IPS-15b (cell line): Measurements from ENCODE around the gene HPD.

Experiments
- H3K27me3 ChIP-seq: one replicate; pipeline ENCODE4 v1.6.1; 2013; ENCODE audit warnings: low read length; ENCODE audit not compliant: control insufficient read depth, insufficient read depth
- H3K36me3 ChIP-seq: one replicate; pipeline ENCODE4 v1.6.1; 2013; ENCODE audit warnings: low read length; ENCODE audit not compliant: control insufficient read depth, insufficient read depth
- H3K4me1 ChIP-seq: one replicate; pipeline ENCODE4 v1.6.1; 2013; ENCODE audit warnings: mild to moderate bottlenecking, low read length; ENCODE audit not compliant: control insufficient read depth, insufficient read depth
- H3K4me3 ChIP-seq: one replicate; pipeline ENCODE4 v1.5.1; 2013; ENCODE audit warnings: low read depth, low read length
- H3K9ac ChIP-seq: one replicate; pipeline ENCODE4 v1.6.1; 2013; ENCODE audit warnings: low read depth, mild to moderate bottlenecking, low read length
- H3K9me3 ChIP-seq: one replicate; pipeline ENCODE4 v1.6.1; 2013; ENCODE audit warnings: mild to moderate bottlenecking, low read length; ENCODE audit not compliant: control insufficient read depth, insufficient read depth

Gene HPD

DNA sequence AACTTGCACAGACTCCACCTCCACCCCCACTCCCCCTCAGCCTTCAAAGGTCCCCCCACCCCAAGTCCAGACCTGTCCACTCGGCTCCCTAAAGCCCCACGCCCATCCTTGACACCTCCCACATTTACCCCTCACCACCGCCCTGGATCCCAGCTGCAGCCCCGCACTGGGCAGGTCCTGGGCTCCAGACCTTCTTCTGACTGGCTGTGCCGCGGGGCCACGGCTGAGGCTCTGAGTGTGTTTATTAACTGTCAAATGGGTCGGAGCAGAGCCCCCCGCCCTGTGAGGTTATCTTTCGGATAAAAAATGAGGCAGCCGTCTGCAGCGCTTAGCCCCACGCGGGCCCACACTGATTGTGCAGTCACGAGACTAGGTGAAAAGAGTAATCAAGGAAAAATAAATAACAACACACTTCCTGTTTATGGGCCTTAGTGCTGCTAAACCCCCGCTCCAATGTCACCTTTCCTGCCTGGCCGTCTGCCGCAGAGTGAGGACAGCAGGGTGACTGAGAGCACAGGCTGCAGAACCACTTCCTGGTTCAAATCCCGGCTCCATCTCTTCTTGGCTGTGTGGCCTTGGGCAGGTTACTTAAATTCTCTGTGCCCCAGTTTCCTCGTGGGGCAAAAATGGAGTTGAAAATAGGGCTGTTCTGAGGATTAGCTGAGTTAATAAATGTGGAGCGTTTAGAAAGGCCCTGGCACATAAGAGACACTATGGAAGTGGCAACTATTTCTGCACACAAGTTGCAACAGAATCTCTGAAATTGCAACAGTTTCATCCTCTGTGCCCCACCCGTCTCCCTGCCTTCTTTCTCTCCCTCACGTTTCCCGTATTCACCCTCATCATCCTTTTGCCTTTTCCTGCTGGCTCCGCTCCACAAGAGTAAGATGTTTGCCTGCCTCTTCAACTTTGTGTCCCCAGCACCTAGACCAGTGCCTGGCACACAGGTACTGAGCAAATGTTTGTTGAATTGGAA lies 45.5 kb downstream of the HPD start:
- Histone ChIP-seq H3K9me3 (no peaks in the 10 kb centered on the region), H3K9ac (no peak overlapping the region), H3K36me3 (peaks cover 54% of the 10 kb centered on the region), H3K4me1 (peaks cover 11% of the 10 kb centered on the region), H3K4me3 (peak overlapping the region; percentile 86), H3K27me3 (no peaks in the 10 kb centered on the region)

- Histone ChIP-seq H3K9me3 (no peaks in the 10 kb centered on the region), H3K9ac (peak overlapping the region; percentile 71), H3K4me1 (peaks cover 11% of the 10 kb centered on the region), H3K36me3 (peaks cover 54% of the 10 kb centered on the region), H3K27me3 (no peaks in the 10 kb centered on the region), H3K4me3 (peak overlapping the region; percentile 86)
These were observed 46.3 kb downstream of the HPD start for GRCh38 chr12:121812320-121812871.

- no peaks in the 10 kb centered on the region for H3K9me3 ChIP-seq
- H3K36me3 ChIP-seq: peaks cover 46% of the 10 kb centered on the region
- H3K4me1 ChIP-seq: peaks cover 14% of the 10 kb centered on the region
- H3K27me3 ChIP-seq: no peaks in the 10 kb centered on the region
- peak overlapping the region; percentile 86 for H3K4me3 ChIP-seq
- H3K9ac ChIP-seq: peak overlapping the region; percentile 88
These were observed 47.0 kb downstream of the HPD start for GRCh38 chr12:121811434-121812319.

- Histone ChIP-seq H3K9ac (peak overlapping the region; percentile 19), H3K4me1 (peaks cover 15% of the 10 kb centered on the region), H3K4me3 (peak overlapping the region; percentile 86), H3K36me3 (peaks cover 42% of the 10 kb centered on the region), H3K27me3 (no peaks in the 10 kb centered on the region), H3K9me3 (no peaks in the 10 kb centered on the region)
These were observed 47.7 kb downstream of the HPD start for GRCh38 chr12:121810833-121811433.

- peaks cover 40% of the 10 kb centered on the region for H3K36me3 ChIP-seq
- peak overlapping the region; percentile 86 for H3K4me3 ChIP-seq
- H3K9ac ChIP-seq: peak overlapping the region; percentile 19
These were observed 48.3 kb downstream of the HPD start for GRCh38 chr12:121810234-121810817.

GRCh38 chr12:121809712-121810116 lies 48.9 kb downstream of the HPD start:
- H3K9me3 ChIP-seq: no peaks in the 10 kb centered on the region
- H3K36me3 ChIP-seq: peaks cover 37% of the 10 kb centered on the region
- no peaks in the 10 kb centered on the region for H3K27me3 ChIP-seq
- H3K4me3 ChIP-seq: no peak overlapping the region
- H3K9ac ChIP-seq: no peak overlapping the region
- H3K4me1 ChIP-seq: peaks cover 15% of the 10 kb centered on the region

More at GRCh38 chr12:121810234-121810817, 48.3 kb downstream of the HPD start:
- peaks cover 15% of the 10 kb centered on the region for H3K4me1 ChIP-seq
- H3K27me3 ChIP-seq: no peaks in the 10 kb centered on the region
- H3K9me3 ChIP-seq: no peaks in the 10 kb centered on the region

DNA sequence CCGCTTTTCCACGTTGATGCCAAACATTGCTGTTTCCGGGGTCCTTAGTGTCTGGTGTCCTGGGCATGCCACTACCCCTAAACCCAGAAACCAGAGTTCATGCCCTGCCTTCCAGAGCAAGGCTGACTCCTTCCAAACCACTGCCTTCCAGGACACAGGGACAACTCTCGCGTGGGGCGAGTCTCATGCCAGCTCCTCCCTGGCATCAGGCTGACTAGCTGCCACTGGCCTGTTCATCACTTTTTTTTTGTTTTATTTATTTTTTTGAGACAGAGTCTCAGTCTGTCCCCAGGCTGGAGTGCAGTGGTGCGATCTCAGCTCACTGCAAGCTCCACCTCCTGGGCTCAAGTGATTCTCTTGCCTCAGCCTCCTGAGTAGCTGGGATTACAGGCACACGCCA lies 50.0 kb downstream of the HPD start:
- Histone ChIP-seq H3K9ac (no peak overlapping the region), H3K36me3 (peaks cover 29% of the 10 kb centered on the region), H3K9me3 (no peaks in the 10 kb centered on the region), H3K27me3 (no peaks in the 10 kb centered on the region), H3K4me1 (peaks cover 12% of the 10 kb centered on the region), H3K4me3 (no peak overlapping the region)

- Histone ChIP-seq H3K27me3 (no peaks in the 10 kb centered on the region), H3K4me1 (peaks cover 10% of the 10 kb centered on the region), H3K9me3 (no peaks in the 10 kb centered on the region), H3K36me3 (peaks cover 28% of the 10 kb centered on the region), H3K4me3 (no peak overlapping the region), H3K9ac (no peak overlapping the region)
These were observed 50.9 kb downstream of the HPD start for GRCh38 chr12:121807642-121808347.

DNA sequence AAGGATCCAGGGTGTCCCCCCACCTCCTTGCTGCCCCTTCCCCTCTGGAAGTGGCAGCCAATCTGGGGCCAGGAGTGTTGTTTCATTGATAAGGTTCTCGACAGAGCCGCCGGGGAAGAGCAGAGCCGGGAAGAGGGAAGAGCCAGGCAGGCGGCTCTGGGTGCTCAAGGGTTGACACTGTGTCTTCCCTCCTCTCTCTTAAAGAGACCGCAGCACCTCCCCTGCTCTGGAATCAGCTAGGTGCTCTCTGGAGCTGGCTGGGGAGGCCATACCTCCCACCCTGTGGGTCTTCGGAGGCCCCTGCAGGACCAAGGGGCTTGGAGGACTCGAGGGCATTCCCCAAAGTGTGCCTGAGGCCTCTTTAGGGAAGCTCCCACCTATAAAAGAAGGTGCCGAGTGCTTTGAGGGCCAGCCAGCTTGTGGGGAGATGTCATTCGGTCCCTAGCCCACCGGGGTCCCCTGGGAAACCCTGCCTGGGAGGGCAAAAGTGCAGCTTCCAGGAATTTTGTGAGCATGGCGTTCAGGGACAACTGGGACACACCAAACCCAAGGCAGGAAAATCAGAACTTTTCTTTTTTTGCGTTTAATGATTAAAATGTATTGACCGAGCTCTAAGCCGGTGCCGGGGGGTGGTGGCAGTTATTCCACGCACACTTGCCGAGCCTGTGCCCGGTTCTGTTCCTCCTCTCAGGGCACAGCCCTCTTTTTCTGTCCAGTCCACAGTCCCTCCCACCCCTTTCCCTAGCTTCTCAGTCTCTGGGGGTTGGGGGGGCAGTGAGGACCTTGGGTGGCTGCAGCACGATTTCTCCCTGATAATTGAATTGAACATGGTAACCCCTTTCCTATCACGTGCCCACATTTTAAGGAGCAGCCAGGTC lies 51.9 kb downstream of the HPD start:
- peaks cover 10% of the 10 kb centered on the region for H3K4me1 ChIP-seq
- H3K27me3 ChIP-seq: no peaks in the 10 kb centered on the region
- no peaks in the 10 kb centered on the region for H3K9me3 ChIP-seq
- peak overlapping the region; percentile 75 for H3K4me3 ChIP-seq
- H3K9ac ChIP-seq: peak overlapping the region; percentile 24
- H3K36me3 ChIP-seq: peaks cover 28% of the 10 kb centered on the region

GRCh38 chr12:121806009-121806545 lies 52.6 kb downstream of the HPD start:
- H3K4me3 ChIP-seq: peak overlapping the region; percentile 75
- no peaks in the 10 kb centered on the region for H3K9me3 ChIP-seq
- no peaks in the 10 kb centered on the region for H3K27me3 ChIP-seq
- no peak overlapping the region for H3K9ac ChIP-seq
- peaks cover 9% of the 10 kb centered on the region for H3K4me1 ChIP-seq
- H3K36me3 ChIP-seq: peaks cover 28% of the 10 kb centered on the region
